ENCODE measurements around the gene SP110. TPM values are rescaled to one million over a fixed set of nuclear protein-coding genes. Genes with fewer than 3 reads are reported as not detected.

SP110 gene
- total and polyA plus RNA-seq, 9 of the 15 experiments (the other 6 are each of a cell fraction or from before 2014, with no cell fraction given) = 3.6 to 11.0 (median 7.1) TPM

GRCh38 chr2:230230496-230231200 lies 10.9 kb upstream of the SP110 start (continued):
- TF ChIP-seq NR0B1 (IDR thresholded peaks at IDR 0.05; ENCODE audit: partially characterized antibody) = no peak
- TF ChIP-seq MECOM (CRISPR knock-in tag; IDR thresholded peaks at IDR 0.05) = no peak
- no peak for TF ChIP-seq BHLHE40 (IDR thresholded peaks at IDR 0.05; ENCODE audit: low read length)
- peak in 1 of 2 experiments; percentile 60; a peak in 2 of 4 replicates for TF ChIP-seq TRIM24 (IDR thresholded peaks at IDR 0.05)
- TF ChIP-seq TAF15 (IDR thresholded peaks at IDR 0.05; ENCODE audit: low read depth, low read length) = no peak
- no peak for TF ChIP-seq MTA3 (IDR thresholded peaks at IDR 0.05; ENCODE audit: borderline replicate concordance)
- no peak for TF ChIP-seq ZC3H11A (IDR thresholded peaks at IDR 0.05; ENCODE audit: low read depth, low read length)
- TF ChIP-seq RBM25 (IDR thresholded peaks at IDR 0.05; ENCODE audit: low read depth, low read length, severe bottlenecking) = peak; percentile 72

GRCh38 chr2:230230087-230230486 lies 10.3 kb upstream of the SP110 start:
- no peaks in the 10 kb centered on the region for H4K20me1 ChIP-seq (replicated peaks; ENCODE audit: control insufficient read depth, insufficient read depth, low read length)
- CTCF ChIA-PET (ENCODE audit: low intra/inter-chr PET ratio) = no interaction called here
- no peaks in the 10 kb centered on the region for H3K36me3 ChIP-seq (ENCODE audit: control insufficient read depth, insufficient read depth, low read length)
- no peak overlapping the region for H3K4me3 ChIP-seq
- no peaks in the 10 kb centered on the region for H3K27me3 ChIP-seq (ENCODE audit: control insufficient read depth in 2 of 2, insufficient read depth in 2 of 2, low read length in 2 of 2)
- H3K4me1 ChIP-seq (replicated peaks in 1 of 2; ENCODE audit: control insufficient read depth in 2 of 2, insufficient read depth in 2 of 2, low read length in 2 of 2) = no peaks in the 10 kb centered on the region
- no peaks in the 10 kb centered on the region for H3K9me1 ChIP-seq (ENCODE audit: control insufficient read depth, insufficient read depth, low read length)
- FAIRE-seq (no peak), ATAC-seq (no peak), DNase-seq (ENCODE audit: extremely low read depth in 1 of 4, low spot score in 3 of 4) (no peak)
- no peak overlapping the region for H3K27ac ChIP-seq (ENCODE audit: extremely low read depth, low read depth, low read length)
- H3K4me2 ChIP-seq (ENCODE audit: insufficient read depth, low read length) = no peak overlapping the region
- 25% methylated on average over 3 of the region's 3 CpGs for WGBS (ENCODE audit: insufficient coverage, low coverage, missing lambda C conversion rate)
- TF ChIP-seq TFE3 (CRISPR knock-in tag; IDR thresholded peaks at IDR 0.05) (0 out of 2 replicates have a peak, but pooled peaks have one; percentile 9), HMBOX1 (IDR thresholded peaks at IDR 0.05) (no peak)
- peaks cover 4% of the 10 kb centered on the region for H3K9me3 ChIP-seq (replicated peaks; ENCODE audit: control insufficient read depth, insufficient read depth, low read depth, low read length)
- H3K79me2 ChIP-seq (ENCODE audit: control insufficient read depth, insufficient read depth, low read length) = no peaks in the 10 kb centered on the region
- H3K9ac ChIP-seq (ENCODE audit: insufficient read depth in 1 of 2, low read depth in 2 of 2, low read length in 2 of 2) = no peak overlapping the region
- POLR2A ChIA-PET = no interaction called here
- in situ Hi-C loops (cut with MboI) = no loop called here
- intact Hi-C loops (cut with micrococcal nuclease) = no loop called here
- H2AFZ ChIP-seq (ENCODE audit: low read depth, low read length) = no peak overlapping the region
- BruUV-seq (replicated peaks) = no TSS peak

All from K562 (cell line).